HL-60 (cell line): ENCODE measurements around the gene PGBD5.

Experiments used
- DNase-seq, 2 experiments: peaks; one replicate each; pipeline ENCODE4 v3.0.0-alpha.2; 2010 to 2020; ENCODE audit warnings: low read depth in 1 of 2, low spot score in 1 of 2
- H3K27ac ChIP-seq: fragments of 250-450 bp; sonication (Bioruptor Pico); replicated peaks from 2 replicates; pipeline ENCODE4 v1.5.1; 2020; ENCODE audit warnings: mild to moderate bottlenecking, moderate library complexity
- H3K27me3 ChIP-seq: fragments of 250-450 bp; sonication (Bioruptor Pico); 2 replicates; pipeline ENCODE4 v1.5.1; 2021; ENCODE audit warnings: mild to moderate bottlenecking, moderate library complexity; ENCODE audit not compliant: insufficient read depth, poor library complexity, severe bottlenecking
- H3K4me3 ChIP-seq: replicated peaks from 2 replicates; pipeline ENCODE4 v1.5.1; 2011; ENCODE audit warnings: mild to moderate bottlenecking, control low read depth, low read length; ENCODE audit not compliant: insufficient read depth
- GABPA ChIP-seq: IDR thresholded peaks from 2 replicates; pipeline ENCODE4 v1.6.1; 2012; ENCODE audit warnings: low read depth
- POLR2AphosphoS5 ChIP-seq: IDR thresholded peaks from 2 replicates; pipeline ENCODE4 v1.6.1; 2012; ENCODE audit warnings: low read depth
- SPI1 ChIP-seq: IDR thresholded peaks from 2 replicates; pipeline ENCODE4 v1.6.1; 2012; ENCODE audit warnings: low read depth, mild to moderate bottlenecking, borderline replicate concordance
- TF ChIP-seq, protein P1 (sequence below): IDR thresholded peaks from 2 replicates; pipeline ENCODE4 v1.6.1; 2012; ENCODE audit warnings: low read depth; ENCODE audit not compliant: insufficient replicate concordance
- TF ChIP-seq, protein P2 (sequence below): IDR thresholded peaks from one replicate; pipeline ENCODE4 v1.5.1; 2011; ENCODE audit warnings: low read length, control low read depth, inconsistent platforms; ENCODE audit not compliant: insufficient read depth

PGBD5 gene

DNA sequence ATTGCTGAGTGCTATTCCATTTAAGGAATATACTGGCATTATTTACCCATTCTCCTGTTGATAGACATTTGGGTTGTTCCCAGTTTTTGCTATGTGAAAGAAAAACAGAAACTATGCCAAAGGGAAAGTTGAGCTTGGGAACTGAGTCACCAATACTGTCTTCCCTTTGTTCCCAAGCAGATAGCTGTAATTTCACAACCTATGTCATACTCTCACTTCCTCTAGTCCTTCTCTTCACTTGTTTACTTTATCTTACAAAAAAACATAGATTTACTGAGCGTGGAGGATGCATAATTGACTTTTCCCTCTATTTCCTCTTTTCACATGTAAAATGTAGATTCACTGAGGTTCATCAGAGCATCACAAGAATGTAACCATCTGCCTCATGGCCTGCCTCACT lies 32.4 kb upstream of the PGBD5 start:
- H3K27me3 ChIP-seq, result peaks cover 9% of the 10 kb centered on the region
- H3K27ac ChIP-seq, result no peak overlapping the region
- peak in 1 of 2 experiments; percentile 26 for DNase-seq
- TF ChIP-seq, protein P1, sequence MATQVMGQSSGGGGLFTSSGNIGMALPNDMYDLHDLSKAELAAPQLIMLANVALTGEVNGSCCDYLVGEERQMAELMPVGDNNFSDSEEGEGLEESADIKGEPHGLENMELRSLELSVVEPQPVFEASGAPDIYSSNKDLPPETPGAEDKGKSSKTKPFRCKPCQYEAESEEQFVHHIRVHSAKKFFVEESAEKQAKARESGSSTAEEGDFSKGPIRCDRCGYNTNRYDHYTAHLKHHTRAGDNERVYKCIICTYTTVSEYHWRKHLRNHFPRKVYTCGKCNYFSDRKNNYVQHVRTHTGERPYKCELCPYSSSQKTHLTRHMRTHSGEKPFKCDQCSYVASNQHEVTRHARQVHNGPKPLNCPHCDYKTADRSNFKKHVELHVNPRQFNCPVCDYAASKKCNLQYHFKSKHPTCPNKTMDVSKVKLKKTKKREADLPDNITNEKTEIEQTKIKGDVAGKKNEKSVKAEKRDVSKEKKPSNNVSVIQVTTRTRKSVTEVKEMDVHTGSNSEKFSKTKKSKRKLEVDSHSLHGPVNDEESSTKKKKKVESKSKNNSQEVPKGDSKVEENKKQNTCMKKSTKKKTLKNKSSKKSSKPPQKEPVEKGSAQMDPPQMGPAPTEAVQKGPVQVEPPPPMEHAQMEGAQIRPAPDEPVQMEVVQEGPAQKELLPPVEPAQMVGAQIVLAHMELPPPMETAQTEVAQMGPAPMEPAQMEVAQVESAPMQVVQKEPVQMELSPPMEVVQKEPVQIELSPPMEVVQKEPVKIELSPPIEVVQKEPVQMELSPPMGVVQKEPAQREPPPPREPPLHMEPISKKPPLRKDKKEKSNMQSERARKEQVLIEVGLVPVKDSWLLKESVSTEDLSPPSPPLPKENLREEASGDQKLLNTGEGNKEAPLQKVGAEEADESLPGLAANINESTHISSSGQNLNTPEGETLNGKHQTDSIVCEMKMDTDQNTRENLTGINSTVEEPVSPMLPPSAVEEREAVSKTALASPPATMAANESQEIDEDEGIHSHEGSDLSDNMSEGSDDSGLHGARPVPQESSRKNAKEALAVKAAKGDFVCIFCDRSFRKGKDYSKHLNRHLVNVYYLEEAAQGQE, result no peak
- TF ChIP-seq, protein P2, sequence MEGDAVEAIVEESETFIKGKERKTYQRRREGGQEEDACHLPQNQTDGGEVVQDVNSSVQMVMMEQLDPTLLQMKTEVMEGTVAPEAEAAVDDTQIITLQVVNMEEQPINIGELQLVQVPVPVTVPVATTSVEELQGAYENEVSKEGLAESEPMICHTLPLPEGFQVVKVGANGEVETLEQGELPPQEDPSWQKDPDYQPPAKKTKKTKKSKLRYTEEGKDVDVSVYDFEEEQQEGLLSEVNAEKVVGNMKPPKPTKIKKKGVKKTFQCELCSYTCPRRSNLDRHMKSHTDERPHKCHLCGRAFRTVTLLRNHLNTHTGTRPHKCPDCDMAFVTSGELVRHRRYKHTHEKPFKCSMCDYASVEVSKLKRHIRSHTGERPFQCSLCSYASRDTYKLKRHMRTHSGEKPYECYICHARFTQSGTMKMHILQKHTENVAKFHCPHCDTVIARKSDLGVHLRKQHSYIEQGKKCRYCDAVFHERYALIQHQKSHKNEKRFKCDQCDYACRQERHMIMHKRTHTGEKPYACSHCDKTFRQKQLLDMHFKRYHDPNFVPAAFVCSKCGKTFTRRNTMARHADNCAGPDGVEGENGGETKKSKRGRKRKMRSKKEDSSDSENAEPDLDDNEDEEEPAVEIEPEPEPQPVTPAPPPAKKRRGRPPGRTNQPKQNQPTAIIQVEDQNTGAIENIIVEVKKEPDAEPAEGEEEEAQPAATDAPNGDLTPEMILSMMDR, result no peak
- TF ChIP-seq SPI1, result no peak
- no peak for TF ChIP-seq POLR2AphosphoS5
- no peak for TF ChIP-seq GABPA
- H3K4me3 ChIP-seq, result no peak overlapping the region

DNA sequence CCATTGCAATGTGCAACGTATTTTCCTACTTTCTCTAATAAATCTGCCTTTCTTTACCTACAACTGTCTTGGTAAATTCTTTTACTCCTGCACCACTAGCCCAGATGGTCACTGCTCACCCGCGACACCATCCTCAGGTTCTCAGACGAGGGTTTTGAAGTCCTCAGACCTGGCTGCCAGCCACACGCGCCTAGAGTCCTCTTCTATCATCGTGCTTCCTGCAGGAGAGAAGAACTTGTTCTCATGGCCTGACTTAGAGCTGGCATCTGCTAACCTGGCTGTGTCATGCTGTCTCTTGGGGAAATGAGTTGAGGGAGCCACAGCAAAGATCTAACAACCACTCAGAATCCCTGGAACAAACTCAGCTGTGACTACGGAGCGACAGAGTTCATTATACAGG lies 30.3 kb upstream of the PGBD5 start:
- no peak for DNase-seq
- peaks cover 9% of the 10 kb centered on the region for H3K27me3 ChIP-seq
- no peak overlapping the region for H3K4me3 ChIP-seq
- H3K27ac ChIP-seq, result no peak overlapping the region
- TF ChIP-seq, protein P1, result no peak
- TF ChIP-seq SPI1 (no peak), POLR2AphosphoS5 (no peak), GABPA (no peak)
- TF ChIP-seq, protein P2, result no peak

DNA sequence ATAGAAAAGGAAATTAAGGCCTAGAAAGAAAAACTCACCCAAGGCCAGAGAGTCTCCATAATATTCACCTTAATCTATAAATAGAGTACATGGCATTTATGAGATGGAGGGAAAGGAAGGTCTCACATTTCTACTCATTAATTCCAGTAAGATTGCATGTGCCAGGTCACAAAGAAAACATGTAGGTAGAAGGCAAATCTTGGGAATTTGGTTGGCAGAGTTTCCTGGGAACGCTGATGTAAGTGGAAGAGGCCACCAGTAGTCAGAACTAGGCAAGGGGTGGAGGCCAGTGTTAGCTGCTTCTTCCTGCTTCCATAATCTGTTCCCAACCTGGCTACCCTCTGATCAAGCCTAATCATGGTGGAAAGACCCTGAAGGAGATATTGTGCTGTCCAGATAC lies 29.2 kb upstream of the PGBD5 start:
- no peak for DNase-seq
- Histone ChIP-seq H3K27ac (no peak overlapping the region), H3K4me3 (no peak overlapping the region), H3K27me3 (peaks cover 9% of the 10 kb centered on the region)
- TF ChIP-seq GABPA, result no peak

DNA sequence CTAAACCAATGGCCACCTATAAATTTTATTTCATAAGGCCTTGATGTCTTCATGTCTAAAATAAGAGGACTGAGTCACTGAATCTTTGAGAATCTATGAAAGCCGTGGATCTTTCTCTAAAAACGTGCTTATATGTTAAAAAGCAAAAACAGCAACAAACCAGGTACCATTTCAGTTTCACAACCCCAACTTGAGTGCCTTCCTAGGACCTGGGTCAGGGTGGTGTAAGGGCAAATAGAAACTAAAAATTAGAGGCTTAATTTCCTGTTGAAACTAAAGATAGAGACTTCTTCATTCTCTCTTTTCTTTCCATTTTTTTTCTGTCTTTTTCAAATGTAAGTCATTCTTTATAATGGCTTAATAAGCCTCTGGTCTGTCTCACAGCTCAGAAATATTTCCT lies 27.2 kb upstream of the PGBD5 start:
- H3K27me3 ChIP-seq, result peaks cover 7% of the 10 kb centered on the region
- H3K27ac ChIP-seq, result no peak overlapping the region
- no peak overlapping the region for H3K4me3 ChIP-seq
- TF ChIP-seq SPI1 (no peak), POLR2AphosphoS5 (no peak), GABPA (no peak)
- TF ChIP-seq, protein P2, result no peak
- TF ChIP-seq, protein P1, result no peak
- DNase-seq, result no peak
